H1 (cell line): Measurements from ENCODE around the gene ARL5A.

Experiments used
- CHD7 ChIP-seq: fragments of 300-600 bp; sonication (generic); IDR thresholded peaks from 2 replicates; pipeline ENCODE4 v1.7.1; 2012; ENCODE audit warnings: low read length, moderate library complexity, mild to moderate bottlenecking, inconsistent platforms; ENCODE audit not compliant: insufficient replicate concordance
- CTCF ChIP-seq, 3 experiments: IDR thresholded peaks; 1 replicate in 2 of 3; 2 replicates in 1 of 3; pipeline versions ENCODE4 v1.5.1 to v1.6.1; 2011; ENCODE audit warnings: low read length in 3 of 3, mild to moderate bottlenecking in 3 of 3, inconsistent platforms in 2 of 3, low read depth in 1 of 3, moderate library complexity in 1 of 3; ENCODE audit not compliant: insufficient read depth in 1 of 3; ENCODE audit errors: control extremely low read depth in 1 of 3
- JUN ChIP-seq: IDR thresholded peaks from 2 replicates; pipeline ENCODE4 v1.6.1; 2011; ENCODE audit warnings: low read depth, mild to moderate bottlenecking, improper control_type of control experiment, low read length
- JUND ChIP-seq: IDR thresholded peaks from 2 replicates; pipeline ENCODE4 v1.6.1; 2011; ENCODE audit warnings: mild to moderate bottlenecking, improper control_type of control experiment, low read length
- MAX ChIP-seq: IDR thresholded peaks from 2 replicates; pipeline ENCODE4 v1.6.1; 2012; ENCODE audit warnings: inconsistent platforms
- POLR2A ChIP-seq, 2 experiments: IDR thresholded peaks; 1 replicate in 1 of 2; 2 replicates in 1 of 2; pipeline ENCODE4 v1.6.1; 2011; ENCODE audit warnings: low read depth in 2 of 2, low read length in 2 of 2, mild to moderate bottlenecking in 2 of 2; ENCODE audit errors: control extremely low read depth in 1 of 2
- POLR2AphosphoS5 ChIP-seq: IDR thresholded peaks from 2 replicates; pipeline ENCODE4 v1.6.1; 2011; ENCODE audit warnings: low read depth, low read length
- RFX5 ChIP-seq: IDR thresholded peaks from 2 replicates; pipeline ENCODE4 v1.6.1; 2011; ENCODE audit warnings: low read depth, low read length, improper control_type of control experiment, borderline replicate concordance
- SAP30 ChIP-seq: fragments of 300-600 bp; sonication (generic); IDR thresholded peaks from 2 replicates; pipeline ENCODE4 v1.7.1; 2012; ENCODE audit warnings: low read length, moderate library complexity, mild to moderate bottlenecking, inconsistent platforms; ENCODE audit not compliant: insufficient read depth, insufficient replicate concordance
- SIN3A ChIP-seq, 2 experiments: IDR thresholded peaks in 1 of 2; conservative IDR thresholded peaks in 1 of 2; 2 replicates each; pipeline ENCODE4 v1.6.1; 2011 to 2012; ENCODE audit warnings: low read length in 2 of 2, improper control_type of control experiment in 1 of 2, low read depth in 1 of 2, mild to moderate bottlenecking in 1 of 2
- TAF1 ChIP-seq: IDR thresholded peaks from 2 replicates; pipeline ENCODE4 v1.6.1; 2011; ENCODE audit warnings: mild to moderate bottlenecking, low read depth, low read length

GRCh38 chr2:151809073-151809383 is 19.2 kb downstream of the ARL5A start:
- TF ChIP-seq CTCF (IDR thresholded peaks at IDR 0.05; ENCODE audit: control extremely low read depth in 1 of 3, insufficient read depth in 1 of 3, low read depth in 1 of 3, low read length in 3 of 3), result no peak
- TF ChIP-seq SIN3A (conservative IDR thresholded peaks at IDR 0.05 in 1 of 2, IDR thresholded peaks at IDR 0.05 in 1 of 2; ENCODE audit: low read depth in 1 of 2, low read length in 2 of 2), result no peak
- TF ChIP-seq SAP30, result no peak
- no peak for TF ChIP-seq JUND
- TF ChIP-seq CHD7, result no peak
- no peak for TF ChIP-seq POLR2A (IDR thresholded peaks at IDR 0.05; ENCODE audit: control extremely low read depth in 1 of 2, low read depth in 2 of 2, low read length in 2 of 2)
- TF ChIP-seq JUN, result no peak
- TF ChIP-seq MAX, result no peak
- no peak for TF ChIP-seq POLR2AphosphoS5
- no peak for TF ChIP-seq TAF1
- TF ChIP-seq RFX5, result no peak
